Dermis microvascular lymphatic vessel endothelial cell (primary cell): ENCODE results near the gene NPIPB9. TPM values are rescaled to one million over a fixed set of nuclear protein-coding genes. Genes with fewer than 3 reads are reported as not detected.
"Not testable (repeated sequence)": the region's sequence is repeated elsewhere in the genome, so short reads cannot be mapped to it uniquely, and the experiment has no call there.

Experiments used
- DNase-seq, 2 donors: peaks; one replicate each; pipeline versions ENCODE4 v3.0.0 to v3.0.0-alpha.2; 2010; ENCODE audit warnings: low read depth in 2 of 2
- total RNA-seq: library from RNA; depleted of rRNA; stranded (reverse); fragments of >200 nt; gene quantifications from 2 replicates; pipeline ENCODE4 v1.2.1, GENCODE V29; 2014

NPIPB9 gene
- total RNA-seq = 0.77 and 1.3 TPM in 2 replicates

DNA sequence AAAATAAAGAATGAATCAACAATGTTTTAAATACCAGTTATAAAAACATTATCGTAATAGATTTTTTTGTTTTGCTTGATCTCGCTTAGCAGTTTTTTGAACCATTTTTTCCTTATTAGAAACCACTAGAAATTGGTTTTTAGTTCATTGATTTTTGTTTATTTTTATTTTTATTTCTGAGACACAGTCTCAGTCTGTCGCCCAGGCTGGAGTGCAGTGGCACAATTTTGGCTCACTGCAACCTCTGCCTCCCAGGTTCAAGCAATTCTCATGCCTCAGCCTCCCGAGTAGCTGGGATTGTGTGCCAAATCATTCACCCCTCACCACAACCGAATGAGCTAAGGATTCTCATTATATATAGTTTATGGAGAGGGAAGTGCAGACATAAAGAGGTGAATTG lies at the start of gene NPIPB9:
Gene NPIPB9, plus strand, starts transcription at position 301 of the 400 bp plus-strand sequence.
- not testable (repeated sequence) for DNase-seq

DNA sequence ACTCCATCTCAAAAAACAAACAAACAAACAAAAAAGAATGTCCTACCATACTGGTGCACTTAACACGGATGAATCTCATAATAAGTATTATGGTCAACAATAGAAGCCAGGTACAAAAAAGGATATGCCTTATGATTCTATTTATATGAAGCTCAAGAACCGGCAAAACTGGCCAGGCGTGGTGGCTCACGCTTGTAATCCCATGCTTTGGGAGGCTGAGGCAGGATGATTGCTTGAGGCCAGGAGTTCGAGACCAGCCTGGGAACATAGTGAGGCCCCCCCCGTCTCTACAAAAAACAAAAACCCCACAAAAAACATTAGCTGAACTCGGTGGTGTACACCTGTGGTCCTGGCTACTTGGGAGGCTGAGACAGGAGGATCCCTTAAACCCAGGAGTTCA lies 47.3 kb upstream of the NPIPB9 start:
- not testable (repeated sequence) for DNase-seq

DNA sequence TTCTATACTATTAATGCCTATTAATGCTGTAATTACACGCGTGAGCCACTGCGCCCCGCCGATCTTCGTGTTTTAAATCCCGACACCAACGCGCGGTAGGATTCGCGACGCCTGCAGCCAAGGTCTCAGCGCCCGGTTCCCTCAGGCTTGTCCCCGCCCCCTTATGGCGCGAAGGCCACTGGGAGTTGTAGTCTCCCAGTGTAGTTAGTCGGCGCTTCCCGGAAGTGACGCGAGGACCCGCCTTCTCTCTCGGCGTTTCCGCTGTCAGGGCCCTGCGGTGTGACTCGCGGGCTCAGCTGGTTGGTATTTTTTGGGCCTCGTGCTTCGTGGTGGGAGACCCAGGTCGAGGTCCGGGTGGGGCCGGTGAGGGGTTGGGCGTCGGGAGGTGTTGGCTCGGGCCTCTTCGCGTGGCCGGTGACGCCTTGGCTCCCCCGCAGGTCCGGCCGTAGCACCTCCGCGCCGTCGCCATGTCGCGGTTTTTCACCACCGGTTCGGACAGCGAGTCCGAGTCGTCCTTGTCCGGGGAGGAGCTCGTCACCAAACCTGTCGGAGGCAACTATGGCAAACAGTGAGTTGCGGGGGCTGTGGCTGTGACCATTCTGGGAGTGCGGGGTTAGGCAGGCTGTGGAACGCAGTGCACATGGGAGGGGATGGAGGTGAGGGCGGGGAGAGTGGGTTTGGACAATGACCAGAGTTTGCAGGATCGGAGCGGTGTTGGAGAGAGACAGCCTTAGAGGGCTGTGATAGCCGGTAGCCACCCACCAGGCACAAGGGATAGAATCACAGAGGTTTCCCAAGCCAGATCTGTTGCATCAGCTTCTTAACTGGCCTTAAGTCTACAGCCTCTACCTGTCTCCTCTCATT lies 40.1 kb upstream of the NPIPB9 start, which contains the start of gene EIF3C:
Gene EIF3C, plus strand, starts transcription at position 245 of the 864 bp plus-strand sequence. Its CDS starts 223 bp downstream, at position 468.
- DNase-seq = not testable (repeated sequence)

DNA sequence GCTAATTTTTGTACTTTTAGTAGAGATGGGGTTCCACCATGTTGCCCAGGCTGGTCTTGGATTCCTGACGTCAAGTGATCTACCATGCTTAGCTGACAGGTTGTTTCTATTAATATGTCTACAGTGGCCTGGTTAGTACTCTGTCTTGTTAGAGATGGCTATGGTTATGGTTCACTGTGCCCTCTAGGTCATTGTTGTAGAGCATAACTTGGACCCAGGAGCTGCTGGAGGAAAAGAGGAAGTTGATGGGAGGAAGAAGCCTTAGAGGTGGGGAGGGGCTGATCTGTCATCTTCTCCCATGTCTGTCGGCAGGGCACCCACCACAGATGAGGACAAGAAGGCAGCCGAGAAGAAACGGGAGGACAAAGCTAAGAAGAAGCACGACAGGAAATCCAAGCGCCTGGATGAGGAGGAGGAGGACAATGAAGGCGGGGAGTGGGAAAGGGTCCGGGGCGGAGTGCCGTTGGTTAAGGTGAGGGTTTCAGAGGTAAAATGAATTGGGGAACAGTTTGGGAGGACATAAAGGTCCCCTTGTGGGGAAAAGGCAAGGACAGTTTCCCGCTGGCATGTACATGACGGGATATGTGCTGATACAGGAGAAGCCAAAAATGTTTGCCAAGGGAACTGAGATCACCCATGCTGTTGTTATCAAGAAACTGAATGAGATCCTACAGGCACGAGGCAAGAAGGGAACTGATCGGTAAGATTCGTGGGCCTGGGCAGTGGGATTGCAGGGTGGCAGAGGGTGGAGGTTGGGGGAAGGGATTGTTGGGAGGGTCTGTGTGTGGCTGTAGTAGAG lies 28.5 kb upstream of the NPIPB9 start:
- DNase-seq = not testable (repeated sequence)

DNA sequence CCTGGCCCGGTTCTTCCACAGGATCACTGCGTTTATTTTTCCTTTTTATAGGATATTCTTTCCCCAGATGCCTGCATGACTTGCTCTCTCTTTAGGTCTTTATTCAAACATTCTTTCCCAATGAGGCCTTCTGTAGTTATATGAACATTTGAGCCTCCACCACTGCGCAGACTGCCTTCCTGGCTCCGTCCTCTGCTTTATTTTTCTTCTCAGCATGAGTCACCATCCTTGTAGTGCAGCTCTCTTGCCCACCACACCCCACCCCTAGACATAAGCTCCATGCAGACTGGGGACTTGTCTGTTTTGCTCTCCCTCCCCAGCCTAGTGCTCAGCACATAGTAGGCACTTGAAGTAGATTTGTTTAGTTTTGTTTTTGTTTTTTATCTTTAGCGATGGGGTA lies 20.3 kb upstream of the NPIPB9 start:
- not testable (repeated sequence) for DNase-seq

DNA sequence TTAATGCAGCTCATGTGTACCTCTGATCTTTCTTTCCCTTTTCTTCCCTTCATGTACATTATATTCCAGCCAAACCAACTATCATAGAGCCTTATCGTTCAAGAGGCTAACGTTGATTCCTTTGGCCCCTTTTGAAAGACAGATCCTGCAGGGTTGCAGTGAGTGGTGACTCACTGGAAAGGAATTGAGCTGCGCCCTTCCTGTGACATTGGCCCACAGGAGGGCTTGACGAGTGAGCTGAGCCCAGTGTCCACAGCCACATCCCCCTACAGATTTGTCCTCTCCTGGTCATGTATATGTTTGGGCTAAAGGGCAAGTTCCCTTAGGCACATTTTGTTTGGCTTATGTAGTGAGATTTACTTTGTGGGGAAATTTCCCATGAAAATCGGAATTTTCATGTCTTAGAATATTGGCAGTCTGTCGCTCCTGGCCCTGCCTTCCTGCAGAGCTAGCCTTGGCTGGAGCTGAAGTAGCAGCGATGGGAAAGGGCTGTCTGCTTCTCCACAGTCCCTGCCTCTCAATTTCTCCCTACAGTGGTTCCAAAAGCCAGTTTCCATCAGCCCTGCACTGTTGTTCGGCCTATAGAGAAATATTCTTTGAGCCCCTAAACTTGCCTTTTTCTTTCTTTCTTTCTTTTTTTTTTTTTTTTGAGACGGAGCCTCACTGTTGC lies 19.0 kb upstream of the NPIPB9 start:
- not testable (repeated sequence) for DNase-seq

DNA sequence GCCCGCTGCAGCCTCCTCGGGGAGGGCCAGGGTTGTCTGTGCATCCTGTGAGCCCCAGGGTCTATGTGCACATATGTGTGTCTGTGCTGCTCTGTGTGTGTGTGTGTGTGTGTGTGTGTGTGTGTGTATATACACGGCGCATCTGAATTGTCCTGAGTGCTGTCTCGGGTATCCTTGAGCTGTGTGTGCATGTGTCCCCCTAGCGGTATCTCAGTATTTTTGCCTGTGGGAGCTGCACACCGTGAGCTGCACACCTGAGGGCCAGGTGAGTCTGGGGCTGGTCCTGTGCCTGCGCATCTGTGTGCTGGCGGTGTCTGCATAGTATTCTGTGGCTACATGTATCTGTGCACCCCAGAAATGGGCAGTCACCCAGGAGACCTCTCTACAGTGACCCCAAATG lies 11.8 kb upstream of the NPIPB9 start:
- DNase-seq = not testable (repeated sequence)

DNA sequence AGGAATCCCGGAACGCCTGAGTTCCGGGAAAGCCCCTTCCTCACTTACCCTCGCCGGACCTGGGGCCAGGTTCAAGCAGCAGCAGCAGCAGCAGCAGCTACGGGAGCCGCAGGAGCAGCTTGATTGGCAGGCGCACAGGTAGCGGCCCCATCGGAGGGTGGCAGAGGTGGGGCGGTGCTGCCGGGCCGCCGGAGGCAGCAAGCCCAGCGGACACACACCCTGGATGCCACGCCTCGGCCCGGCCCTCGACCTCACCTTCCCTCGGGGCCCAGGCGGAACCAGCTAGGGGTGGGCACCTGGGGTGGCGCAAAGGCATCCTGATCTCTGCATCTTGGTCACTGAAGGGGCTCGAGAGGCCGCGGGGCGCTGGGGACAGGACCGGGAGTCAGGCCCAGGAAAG lies 11.0 kb upstream of the NPIPB9 start:
- not testable (repeated sequence) for DNase-seq

DNA sequence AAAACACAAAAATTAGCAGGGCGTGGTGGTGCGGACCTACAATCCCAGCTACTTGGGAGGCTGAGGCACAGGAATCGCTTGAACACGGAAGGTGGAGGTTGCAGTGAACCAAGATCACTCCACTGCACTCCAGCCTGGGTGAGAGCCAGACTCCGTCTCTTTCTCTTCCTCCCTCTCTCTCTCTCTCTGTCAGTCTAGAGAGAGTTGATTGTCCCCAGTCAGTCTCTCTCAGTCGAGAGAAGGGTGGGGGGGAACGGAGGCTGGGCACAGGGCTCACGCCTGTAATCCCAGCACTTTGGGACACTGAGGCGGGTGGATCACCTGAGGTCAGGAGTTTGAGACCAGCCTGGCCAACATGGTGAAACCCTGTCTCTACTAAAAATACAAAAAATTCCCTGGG lies 10.3 kb upstream of the NPIPB9 start:
- not testable (repeated sequence) for DNase-seq

DNA sequence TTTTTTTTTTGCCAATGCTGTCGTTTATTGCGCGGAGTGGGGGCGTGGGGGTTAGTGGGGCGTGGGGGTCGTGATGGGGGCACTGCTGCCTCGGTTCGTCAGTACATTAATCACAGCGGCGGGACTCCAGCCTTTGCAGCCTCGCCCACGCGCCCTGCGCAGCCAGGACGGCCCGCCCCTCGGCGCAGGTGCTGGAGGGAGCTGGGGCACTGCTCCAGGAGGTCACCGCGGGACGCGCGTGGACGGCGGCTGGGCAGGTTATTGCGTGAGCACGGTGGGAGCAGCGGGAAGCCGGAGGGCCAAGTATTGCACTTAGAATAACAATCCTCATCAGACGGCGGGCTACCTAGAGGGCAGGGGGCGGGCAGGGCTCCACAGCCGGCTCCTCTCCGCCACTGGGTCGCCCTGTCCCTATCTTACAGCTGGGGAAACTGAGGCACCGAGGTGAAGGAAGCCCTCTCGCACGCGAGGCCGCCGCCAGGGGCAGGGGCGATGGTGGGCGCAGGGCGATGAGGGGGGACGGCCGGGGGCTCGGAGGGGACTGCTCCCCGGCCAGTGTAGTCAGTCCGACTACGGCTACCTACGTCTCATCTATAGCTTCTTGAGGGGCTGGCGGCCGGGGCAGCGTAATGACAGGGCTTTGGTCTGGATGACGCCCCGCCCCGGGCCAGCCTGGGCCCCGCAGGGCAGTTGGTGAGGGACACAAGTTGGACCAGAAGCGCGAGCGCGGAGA lies 4.8 kb upstream of the NPIPB9 start:
- not testable (repeated sequence) for DNase-seq

DNA sequence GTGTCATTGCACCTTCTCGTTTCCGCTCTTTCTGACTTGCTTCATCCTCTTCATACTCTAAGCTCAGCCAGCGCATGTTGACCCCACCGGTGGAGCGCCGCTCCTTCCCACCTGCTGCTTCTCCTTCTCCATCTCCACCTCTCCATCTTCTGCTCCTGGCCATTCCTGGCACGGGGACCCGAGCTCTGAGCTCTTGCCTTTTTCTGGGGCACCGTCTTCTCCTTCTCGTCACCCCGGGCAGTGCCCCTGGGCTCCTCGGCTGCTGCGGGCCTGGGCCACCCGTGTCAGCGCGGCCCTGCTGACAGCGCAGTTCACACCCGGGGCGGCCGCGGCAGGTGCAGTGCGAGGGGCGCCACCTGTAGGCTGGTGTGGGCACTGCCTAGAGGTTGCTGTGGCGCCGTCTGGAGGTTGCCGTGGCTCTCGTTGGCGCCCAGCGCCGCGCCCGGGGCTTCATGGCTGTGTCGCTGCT lies 1.6 kb upstream of the NPIPB9 start:
- not testable (repeated sequence) for DNase-seq

DNA sequence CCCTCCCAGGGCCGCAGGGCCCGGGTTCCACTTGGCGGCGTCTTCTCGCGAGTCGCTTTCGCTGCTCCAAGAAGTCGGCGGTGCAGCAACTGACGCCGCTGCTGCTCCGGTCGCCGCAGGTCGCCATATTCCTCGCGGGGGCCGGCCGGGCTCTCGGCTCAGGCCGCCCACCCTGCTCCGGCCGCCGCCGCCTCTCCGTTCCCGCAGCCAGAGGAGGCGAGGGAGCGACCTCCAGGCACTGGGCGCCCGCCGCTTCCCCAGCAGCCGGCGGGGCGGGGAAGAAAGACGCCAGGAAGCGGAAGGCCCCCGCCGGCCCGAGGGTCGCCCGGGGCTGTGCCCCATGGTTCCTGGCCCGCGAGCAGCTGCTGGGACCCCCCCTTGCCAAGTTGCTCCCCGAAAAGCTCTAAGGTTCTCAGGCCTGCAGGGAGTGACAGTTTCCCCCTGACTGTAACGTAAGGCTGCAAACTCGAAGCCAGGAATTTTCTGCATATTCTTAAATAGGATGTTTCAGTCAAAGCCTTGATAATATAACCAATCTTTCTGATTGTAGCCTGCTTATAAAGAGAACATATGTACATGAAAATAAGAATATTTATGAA lies 1.0 kb upstream of the NPIPB9 start:
- not testable (repeated sequence) for DNase-seq

DNA sequence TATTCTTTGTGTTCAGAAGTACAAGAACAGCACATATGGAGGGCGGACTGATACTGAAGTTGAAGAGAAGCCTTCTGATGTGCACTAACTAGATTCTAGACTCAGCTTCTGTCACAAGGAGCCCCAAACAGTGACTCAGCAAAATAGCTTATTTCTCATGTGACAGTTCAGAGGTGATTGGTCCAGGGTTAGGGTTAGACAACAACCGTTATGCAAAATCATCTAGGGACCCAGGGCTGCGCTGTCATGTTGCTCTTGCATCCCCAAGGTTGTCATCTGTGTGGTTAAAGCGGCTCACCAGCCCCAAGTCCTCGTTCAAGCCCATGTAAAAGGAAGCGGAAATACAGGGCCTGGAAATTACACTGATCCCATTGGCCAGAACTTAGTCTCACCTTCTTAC lies 30.1 kb downstream of the NPIPB9 start:
- not testable (repeated sequence) for DNase-seq

DNA sequence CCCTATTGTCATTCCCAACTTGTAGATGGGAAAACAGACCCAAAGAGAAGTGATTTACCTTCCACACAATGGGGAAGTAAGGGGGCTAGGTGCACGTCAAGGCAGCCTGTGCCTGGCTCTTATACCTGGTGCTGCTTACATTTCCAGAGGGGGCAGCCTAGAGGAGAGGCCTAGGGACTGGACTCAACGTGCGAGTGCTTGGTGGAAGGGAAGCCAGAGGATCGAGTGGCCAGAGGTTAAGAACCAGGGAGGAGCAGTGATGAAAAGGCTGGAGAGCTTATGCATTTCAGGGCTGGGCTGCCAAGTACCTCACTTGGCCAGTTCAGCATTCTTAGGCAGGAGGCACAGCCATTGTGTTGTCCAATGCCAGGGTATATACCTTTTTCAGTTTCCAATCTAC lies 30.8 kb downstream of the NPIPB9 start:
- not testable (repeated sequence) for DNase-seq

DNA sequence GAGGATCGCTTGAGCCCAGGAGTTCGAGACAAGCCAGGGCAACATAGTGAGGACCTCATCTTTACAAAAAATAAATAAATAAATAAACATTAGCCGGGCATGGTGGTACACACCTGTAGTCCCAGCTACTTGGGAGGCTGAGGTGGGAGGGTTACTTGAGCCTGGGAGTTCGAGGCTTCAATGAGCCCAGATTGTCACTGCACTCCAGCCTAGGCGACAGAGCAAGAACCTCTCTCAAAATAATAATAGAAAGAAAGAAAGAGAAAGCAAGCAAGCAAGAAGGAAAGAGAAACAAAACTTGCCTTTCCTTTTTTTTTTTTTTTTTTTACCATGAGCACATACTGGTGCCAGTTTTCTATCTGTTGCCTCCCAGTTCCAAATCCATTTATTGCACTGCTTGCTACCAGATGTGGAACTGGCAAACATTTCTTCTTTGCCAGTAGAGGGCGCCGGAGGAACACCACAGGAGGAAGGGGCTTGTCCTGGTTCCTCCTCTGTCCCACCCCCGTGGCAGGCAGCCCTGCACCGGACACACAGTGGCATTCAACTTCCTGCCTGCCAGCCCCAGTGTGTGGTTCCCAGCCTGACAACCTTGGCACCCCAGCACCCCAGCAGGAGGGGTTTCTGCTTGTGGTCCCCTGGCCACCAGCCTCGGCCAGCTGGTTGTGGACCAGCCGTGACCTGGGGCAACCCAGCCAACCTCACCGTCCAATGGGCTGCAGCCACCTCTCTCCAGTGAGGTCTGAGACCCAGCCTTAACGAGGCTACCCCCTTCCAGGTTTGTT lies 50.8 kb downstream of the NPIPB9 start:
- DNase-seq = peak in 1 of 2 donors; percentile 60

DNA sequence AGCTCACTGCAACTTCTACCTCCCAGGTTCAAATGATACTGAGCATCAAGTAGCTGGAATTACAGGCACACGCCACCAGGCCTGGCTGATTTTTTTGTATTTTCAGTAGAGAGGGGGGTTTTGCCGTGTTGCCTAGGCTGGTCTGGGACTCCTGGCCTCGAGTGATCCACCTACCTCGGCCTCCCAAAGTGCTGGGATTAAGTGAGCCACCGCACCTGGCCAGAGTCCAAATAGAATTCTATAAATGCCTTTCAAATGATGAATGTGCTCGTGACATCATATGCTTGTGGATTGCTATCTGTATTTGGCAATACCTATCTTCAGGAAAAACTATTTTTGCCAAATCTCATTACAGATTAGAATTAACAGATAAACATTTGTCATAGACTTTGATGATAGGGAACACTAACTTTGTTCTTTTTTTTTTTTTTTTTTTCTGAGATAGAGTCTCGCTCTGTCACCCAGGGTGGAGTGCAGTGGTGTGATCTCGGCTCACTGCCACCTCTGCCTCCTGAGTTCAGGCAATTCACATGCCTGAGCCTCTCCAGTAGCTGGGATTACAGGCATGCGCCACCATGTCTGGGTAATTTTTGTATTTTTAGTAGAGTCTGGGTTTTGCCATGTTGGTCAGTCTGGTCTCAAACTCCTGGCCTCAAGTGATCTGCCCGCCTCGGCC lies 56.0 kb downstream of the NPIPB9 start:
- DNase-seq = not testable (repeated sequence)

DNA sequence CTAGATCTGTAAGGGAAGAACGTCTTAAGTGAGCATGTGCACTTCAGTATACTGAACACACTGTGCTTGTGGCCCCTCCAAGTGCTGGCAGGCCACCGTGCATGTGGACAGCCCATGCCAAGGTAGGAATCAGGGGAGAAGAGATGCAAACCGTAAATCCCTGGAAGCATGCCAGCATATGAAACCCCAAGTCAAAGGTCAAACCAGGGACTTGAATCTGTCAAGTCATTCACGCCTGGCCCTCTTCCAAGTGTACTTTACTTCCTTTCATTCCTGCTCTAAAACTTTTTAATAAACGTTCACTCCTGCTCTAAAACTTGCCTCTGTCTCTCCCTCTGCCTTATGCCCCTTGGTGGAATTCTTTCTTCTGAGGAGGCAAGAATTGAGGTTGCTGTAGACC lies 68.4 kb downstream of the NPIPB9 start:
- no peak for DNase-seq

DNA sequence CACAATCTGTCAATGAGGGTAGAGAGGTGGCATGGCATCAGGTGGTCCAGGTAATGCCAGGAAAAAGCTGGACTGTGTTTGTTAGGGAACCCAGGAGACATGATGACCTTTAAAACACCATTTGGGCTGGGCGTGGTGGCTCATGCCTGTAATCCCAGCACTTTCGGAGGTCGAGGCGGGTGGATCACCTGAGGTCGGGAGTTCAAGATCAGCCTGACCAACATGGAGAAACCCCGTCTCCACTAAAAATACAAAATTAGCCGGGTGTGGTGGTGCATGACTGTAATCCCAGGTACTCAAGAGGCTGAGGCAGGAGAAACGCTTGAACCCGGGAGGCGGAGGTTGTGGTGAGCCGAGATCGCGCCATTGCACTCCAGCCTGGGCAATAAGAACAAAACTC lies 69.0 kb downstream of the NPIPB9 start:
- not testable (repeated sequence) for DNase-seq

DNA sequence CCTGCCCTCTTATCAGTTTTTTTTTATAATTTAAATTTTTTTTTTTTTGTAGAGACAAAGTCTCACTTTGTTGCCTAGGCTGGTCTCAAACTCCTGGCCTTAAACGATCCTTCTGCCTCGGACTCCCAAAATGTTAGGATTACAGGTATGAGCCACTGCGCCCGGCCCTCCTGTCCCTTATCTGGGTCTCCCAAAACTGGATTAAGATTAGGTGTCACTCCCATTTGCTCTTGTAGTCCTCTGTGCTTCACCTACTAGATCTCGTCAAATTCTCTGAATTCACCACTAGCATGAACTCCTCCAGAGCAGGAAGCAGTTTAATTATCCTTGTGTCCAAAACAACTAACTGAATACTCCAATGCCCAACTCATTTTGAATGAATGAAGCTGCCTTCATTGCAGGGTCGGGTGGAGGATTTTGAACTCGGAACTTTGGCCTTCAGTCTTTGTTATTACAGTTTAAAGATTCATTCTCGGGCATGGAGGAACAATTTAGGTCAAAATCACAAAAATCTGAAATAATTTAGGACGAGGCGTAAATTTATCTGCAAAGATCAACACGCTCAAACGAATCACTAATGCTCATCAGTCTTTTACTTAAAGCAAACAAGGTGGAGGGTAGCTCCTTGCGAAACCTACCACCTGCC lies 70.4 kb downstream of the NPIPB9 start:
- DNase-seq = no peak
